Mesenteric fat pad (tissue), 1 donor: ENCODE measurements around the gene LRP1B. TPM values are rescaled to one million over a fixed set of nuclear protein-coding genes. Genes with fewer than 3 reads are reported as not detected.
"Not testable (repeated sequence)": the region's sequence is repeated elsewhere in the genome, so short reads cannot be mapped to it uniquely, and the experiment has no call there.

ENCODE experiments used
- DNase-seq: peaks from one replicate; pipeline ENCODE4 v3.0.0-alpha.2; 2020; ENCODE audit warnings: low spot score
- total RNA-seq: library from RNA; stranded (reverse); fragmentation: NEBNext Ultra II Directional; extraction: Animal tissue kit (Norgen Biotek cat#: 25700); gene quantifications from one replicate; pipeline ENCODE4 v1.2.1, GENCODE V29; 2021
- donor health status: DM: yes; HTN: yes; CAD: no.

Gene LRP1B
- total RNA-seq, 1 donor from 2014 or later: 0.22 TPM

GRCh38 chr2:140585016-140585415 lies 1545.8 kb downstream of the LRP1B start:
- no peak for DNase-seq

DNA sequence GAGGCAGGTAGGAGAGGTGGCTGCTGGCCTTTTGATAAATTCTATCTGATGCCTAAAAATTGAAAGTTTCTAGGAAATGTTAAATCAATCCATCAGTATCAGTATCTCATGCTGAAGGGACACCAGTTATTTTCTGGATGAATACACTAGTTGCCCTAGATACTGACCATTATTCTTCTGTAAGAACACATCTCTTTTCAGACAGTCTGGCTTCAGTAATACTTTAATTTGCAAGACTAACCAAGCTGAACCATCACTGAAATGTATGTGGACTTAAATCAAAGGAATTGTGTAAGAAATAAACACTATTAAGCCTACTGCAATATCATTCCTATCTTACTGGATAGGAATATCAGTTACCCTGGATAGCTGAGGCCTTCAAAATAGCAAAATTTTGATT lies 1546.3 kb downstream of the LRP1B start:
- no peak for DNase-seq

DNA sequence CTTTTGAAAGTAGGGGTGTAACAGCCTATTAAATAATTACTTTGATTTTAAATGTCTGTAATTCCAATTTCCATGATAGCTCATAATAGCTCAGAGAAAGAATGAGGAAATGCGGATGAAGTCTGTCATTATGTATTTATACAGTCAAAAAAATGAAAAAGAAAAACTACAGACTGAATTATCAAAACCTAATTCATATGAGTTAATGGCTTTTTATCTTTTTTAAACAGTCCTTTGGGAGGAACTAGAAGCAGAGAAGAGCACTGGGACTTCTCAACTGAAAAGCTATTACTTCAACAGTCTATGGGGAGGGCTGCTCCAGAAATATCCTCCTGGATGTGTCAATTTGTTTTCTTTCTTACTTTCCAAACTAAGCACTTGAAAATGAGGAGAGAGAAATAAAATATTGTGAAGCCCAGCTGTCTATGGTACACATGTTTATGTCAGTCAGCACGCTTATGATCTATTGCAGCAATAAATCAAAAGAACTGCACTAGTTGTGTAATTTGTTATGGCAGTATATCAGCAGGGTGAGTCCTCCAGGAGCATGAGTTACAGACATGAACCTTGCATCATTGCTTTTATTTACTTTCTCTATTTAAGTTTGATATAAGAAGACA lies 1550.2 kb downstream of the LRP1B start:
- no peak for DNase-seq

GRCh38 chr2:140577453-140577852 lies 1553.4 kb downstream of the LRP1B start:
- DNase-seq: no peak

- no peak for DNase-seq
Observed at GRCh38 chr2:140567734-140568133, 1563.1 kb downstream of the LRP1B start.

- DNase-seq: no peak
Observed at GRCh38 chr2:140565756-140566155, 1565.1 kb downstream of the LRP1B start.

GRCh38 chr2:140555701-140556100 lies 1575.1 kb downstream of the LRP1B start:
- no peak for DNase-seq

GRCh38 chr2:140552634-140553033 lies 1578.2 kb downstream of the LRP1B start:
- no peak for DNase-seq

- no peak for DNase-seq
Observed at GRCh38 chr2:140551287-140551686, 1579.5 kb downstream of the LRP1B start.

- DNase-seq: no peak
Observed at GRCh38 chr2:140550821-140551220, 1580.0 kb downstream of the LRP1B start.

DNA sequence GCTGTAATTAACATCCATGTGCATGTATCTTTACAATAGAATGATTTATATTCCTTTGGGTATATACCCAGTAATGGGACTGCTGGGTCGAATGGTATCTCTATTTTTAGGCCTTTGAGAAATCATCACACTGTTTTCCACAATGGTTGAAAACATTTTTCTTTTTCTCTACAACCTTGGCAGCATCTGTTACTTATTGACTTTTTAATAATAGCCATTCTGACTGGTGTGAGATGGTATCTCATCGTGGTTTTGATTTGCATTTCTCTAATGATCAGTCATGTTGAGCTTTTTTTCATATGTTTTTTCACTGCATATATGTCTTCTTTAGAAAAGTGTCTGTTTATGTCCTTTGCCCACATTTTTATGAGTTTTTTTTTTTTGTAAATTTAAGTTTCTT lies 1586.0 kb downstream of the LRP1B start:
- DNase-seq: not testable (repeated sequence)

GRCh38 chr2:140542627-140543026 lies 1588.2 kb downstream of the LRP1B start:
- DNase-seq: no peak

DNA sequence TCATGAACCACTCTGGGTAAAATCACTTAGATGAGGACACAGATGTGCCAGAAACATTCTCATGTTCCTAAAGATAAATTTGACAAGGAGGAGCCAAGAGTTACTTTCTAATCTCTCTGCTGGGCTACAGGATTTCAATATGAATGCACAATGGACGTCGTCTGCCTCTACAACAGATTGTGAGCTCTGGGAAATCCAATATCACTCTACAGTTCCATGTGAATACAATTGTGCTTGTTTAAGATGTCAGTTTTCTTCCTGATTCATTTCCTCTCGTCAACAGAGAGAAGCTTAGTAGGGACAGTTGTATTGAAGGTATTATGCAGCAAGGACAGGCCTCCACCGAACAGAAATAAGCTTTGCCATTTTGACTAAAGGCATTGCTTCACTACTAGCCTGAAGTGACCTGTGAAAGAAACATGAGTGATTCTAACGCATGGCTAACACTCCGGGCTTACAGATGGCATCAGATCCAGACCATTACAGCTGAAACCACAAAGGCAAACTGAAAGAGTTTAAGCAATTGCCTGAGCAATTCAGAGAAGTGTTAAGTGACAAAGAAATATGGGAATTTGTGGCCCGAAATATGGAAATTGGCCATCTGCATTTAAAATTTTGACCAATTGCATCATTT lies 1591.5 kb downstream of the LRP1B start:
- DNase-seq: no peak

DNA sequence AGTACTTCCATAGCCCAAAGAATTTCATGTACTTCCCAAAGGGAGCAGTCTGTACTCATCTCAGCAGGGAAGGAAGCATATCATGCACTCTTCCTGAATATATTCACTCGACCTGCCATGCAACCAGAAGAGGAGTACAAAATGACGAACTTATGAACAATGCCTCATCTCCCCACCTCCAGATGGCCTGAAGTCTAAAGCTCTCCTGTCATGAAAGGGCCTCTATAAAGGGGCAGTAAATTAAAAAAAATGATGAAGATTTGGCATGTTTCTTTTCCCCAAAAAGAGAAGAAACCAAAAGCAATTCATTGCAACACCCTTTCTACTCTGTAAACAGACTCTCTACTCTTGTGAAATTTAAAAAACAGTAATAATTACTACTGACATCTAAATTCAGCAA lies 1601.1 kb downstream of the LRP1B start:
- no peak for DNase-seq

GRCh38 chr2:140528982-140529381 lies 1601.8 kb downstream of the LRP1B start:
- no peak for DNase-seq

- no peak for DNase-seq
Observed at GRCh38 chr2:140526575-140526974, 1604.2 kb downstream of the LRP1B start.

GRCh38 chr2:140512106-140512505 lies 1618.7 kb downstream of the LRP1B start:
- DNase-seq: no peak

DNA sequence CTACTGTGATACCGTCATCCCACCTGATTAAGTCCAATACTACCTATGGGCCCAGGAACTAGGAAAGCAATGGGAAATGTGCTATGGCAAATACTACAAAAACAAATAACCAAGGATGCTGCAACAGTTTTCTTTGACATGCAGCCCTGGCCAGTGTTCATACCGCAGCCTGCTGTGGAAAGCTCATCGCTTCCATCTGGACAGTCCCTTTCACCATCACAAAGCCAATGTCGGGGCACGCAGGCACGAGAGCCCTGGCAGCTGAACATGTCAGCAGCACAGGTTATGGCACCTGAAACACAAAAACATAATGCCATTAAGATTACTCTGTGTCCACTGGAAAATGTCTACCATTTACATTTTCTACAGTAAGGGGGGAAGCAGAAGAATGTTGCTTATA lies 1621.1 kb downstream of the LRP1B start:
- no peak for DNase-seq

DNA sequence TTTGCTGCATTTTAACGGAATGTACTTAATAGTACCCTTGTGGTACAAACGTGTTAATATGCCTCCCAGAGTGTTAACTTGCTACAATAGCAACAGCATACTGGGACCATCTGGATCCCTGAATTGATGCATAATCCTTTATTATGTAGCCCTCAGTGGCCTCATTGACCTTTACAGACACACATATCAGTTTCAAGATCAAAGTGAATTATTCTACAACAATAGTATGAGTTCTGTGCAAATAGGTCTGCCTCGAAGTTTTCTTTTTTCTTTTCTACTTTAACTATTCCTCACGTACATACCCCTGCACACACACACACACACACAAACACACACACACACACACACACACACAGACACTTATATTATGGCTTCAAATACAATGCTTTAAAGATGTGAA lies 1622.1 kb downstream of the LRP1B start:
- no peak for DNase-seq

- DNase-seq: no peak
Observed at GRCh38 chr2:140506606-140507005, 1624.2 kb downstream of the LRP1B start.

DNA sequence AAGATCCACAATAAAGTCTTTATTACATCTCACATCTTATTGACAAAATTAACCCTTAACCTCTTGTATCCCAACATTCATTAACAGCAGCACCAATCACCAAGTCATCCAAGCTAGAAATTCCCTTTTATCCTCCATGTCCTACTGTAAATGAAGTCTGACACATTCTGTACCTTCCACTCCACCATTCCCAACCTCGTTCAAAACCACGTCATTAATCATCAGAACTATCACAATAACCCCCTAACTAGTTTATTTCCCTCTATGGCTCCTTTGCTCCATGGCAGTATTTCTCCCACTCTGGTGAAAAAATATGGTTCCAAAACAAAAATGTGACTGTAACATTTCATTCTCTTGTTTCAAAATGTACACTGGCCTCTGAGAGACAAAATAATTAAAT lies 1626.2 kb downstream of the LRP1B start:
- no peak for DNase-seq

- no peak for DNase-seq
Observed at GRCh38 chr2:140502951-140503630, 1627.7 kb downstream of the LRP1B start.

- no peak for DNase-seq
Observed at GRCh38 chr2:140498360-140498759, 1632.5 kb downstream of the LRP1B start.
